CD4-positive, alpha-beta T cell treated with Interleukin-15 for 1 hour (primary cell): ENCODE data around the gene MYL12A.
"Not testable (repeated sequence)": the region's sequence is repeated elsewhere in the genome, so short reads cannot be mapped to it uniquely, and the experiment has no call there.

ENCODE experiments used
- DNase-seq: peaks from one replicate; pipeline ENCODE4 v3.0.0-alpha.2; 2020

Gene MYL12A

GRCh38 chr18:3256693-3257626 is 9.4 kb downstream of the MYL12A start:
- DNase-seq, result no peak

DNA sequence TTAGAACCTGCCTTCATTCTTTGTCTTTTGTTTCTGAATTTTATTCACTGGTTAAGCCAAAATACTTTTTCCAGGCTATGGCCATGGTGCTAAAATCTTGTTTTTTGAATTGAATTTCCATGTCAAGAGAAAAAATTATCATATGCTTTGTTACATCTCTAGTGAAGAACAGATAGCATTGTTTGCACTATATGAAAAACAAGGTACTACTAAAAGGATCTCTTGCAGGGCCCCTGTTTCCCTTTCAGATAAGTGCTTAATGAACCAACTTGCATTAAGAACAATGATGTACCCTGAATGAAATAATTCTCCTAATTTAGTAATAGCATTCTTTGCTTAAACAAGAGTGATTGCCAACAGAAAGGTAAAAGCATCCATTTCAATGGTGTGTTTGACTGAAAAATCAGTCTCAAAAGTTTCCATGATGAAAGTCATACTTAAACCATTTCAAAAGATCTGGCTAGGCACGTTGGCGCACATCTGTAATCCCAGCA is 10.1 kb downstream of the MYL12A start:
- DNase-seq, result no peak

DNA sequence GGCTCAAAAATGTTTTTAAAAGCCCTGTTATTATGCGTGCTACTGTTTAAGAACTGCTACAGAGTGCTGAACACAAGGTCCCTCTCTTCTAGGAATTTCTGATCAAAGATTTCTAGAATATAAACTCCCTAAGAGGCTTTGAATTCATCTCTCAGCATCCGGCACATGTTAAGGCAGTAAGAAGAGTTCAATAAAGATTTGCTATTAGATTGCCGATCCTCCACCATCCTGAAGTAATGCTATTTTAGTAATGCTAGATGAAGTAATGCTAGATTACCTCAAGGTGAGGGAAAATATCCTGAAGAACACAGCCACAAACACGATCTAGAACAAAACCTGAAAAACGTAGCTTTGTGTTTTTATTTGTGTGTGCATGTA is 13.4 kb downstream of the MYL12A start:
- DNase-seq, result no peak

- DNase-seq, result peak; percentile 87
Measured at GRCh38 chr18:3261373-3262233, 14.0 kb downstream of the MYL12A start, which contains the start of gene MYL12B. TSS of gene MYL12B (plus strand) at chr18:3262133. CDS start at chr18:3272899, 10,766 bp downstream.

DNA sequence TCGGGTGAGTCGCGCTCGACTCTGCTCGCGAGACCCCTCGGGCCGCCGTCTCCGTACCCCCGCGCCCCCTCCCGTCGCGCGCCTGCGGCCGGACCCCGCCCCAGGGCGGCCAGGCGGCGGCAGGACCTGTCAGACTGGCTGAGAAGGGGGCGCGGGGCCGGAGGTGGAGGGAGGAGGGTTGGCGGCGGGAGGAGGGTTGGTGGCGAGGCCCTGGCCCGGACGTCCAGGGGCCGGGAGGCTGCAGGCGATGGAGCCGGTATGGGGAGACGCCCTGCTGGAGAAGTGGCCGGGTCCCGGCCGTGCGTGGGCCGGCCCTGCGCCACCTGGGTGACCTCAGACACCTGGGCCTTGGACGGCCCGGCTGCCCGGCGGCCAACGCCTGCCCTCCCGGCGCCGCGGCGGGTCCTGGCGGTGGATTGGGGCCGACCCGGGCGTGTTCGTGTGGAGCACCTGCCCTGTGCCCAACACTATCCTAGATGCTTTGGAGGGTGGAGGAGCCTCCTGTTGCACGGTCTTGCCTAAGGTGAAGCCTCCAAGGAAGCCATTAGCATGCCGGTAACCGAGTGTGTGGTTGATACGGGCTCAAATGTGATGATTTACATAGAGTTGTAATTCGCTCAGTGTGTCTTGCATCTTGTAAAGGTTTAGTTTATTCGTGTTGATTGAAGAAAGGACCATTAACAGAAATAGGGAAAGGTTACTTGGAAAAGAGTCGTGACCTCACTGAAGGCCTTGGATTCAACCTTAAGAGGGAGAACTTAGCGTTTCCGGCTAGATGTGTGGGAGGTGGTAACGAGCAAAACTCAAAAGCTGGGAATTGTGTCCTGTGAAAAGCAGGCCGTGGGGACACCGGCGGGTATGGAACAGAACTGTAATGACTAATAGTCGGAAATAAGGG is 14.9 kb downstream of the MYL12A start:
- no peak for DNase-seq

DNA sequence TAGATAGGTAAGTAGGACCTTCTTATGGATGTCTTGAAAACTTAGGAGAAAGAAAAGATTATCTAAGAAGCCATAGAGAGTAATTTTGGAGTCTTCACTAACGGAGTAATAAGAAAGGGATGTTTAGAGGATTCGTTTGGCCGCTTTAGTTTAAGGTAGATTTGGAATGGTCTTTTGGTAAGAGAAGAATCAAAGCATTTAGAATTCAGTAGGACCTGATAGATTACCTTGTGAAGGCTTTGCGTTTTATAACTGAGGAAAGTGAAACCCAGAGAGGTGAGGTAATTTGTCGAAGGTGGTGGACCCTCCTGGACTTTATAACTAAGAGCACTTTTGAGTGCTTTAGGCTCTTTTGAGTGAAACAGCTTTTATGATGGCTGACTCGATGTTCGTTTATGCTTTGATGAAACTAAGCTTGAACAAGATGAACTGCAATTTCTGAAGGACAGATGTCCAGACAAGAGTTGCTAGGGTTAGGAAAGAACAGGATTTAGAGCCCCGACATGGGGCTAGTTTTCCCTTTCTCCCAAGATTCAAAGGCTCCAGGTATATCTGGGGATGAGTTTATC is 15.6 kb downstream of the MYL12A start:
- no peak for DNase-seq

DNA sequence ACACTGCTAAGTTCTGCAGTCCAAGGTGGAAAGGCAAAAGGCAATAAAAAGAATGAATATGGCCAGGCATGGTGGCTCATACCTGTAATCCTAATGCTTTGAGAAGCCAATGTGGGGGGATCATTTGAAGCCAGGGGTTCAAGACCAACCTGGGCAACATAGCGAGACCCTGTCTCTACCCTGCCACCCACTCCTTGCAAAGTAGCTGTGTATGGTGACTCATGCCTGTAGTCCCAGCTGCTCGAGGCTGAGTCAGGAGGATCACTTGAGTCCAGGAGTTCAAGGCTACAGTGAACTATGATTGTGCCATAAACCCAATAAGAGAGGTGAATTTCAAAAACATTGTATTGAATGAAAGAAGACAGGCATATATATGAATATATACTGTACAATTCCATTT is 16.8 kb downstream of the MYL12A start:
- DNase-seq, result no peak

- no peak for DNase-seq
Measured at GRCh38 chr18:3265564-3266033, 18.0 kb downstream of the MYL12A start.

GRCh38 chr18:3266062-3266608 is 18.5 kb downstream of the MYL12A start:
- no peak for DNase-seq

- DNase-seq, result no peak
Measured at GRCh38 chr18:3268306-3268705, 20.7 kb downstream of the MYL12A start.

DNA sequence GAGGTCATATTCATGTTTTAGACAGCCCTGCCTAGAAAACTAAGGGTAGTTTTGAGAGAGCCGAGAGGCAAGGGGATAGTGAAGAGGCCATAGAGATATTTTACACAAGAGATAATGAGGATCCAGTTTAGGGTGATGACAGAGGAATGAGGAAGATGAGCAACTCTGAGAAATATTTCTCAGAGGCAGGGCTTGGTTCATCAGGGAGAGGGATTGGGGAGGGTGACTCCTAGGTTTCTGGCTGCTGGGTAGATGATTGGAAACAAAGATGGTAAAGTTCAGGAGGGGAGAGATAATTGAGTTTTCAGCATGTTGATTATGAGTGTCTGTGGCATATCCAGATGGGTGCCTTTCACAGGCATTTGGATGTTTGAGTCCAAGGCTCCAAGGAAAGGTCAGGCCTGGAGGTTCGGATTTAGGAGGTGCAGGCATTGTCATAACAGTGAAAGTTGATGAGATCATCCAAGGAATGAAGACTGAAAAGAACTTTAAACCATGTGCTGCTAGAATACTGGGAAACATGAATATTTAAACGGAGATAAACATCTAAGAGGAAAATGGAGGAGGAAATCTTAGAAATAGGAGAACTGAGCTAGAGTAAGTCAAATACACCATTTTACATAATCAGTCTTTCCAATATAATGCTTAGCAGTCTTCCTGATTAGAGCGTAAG is 21.8 kb downstream of the MYL12A start:
- DNase-seq, result no peak

- no peak for DNase-seq
Measured at GRCh38 chr18:3269914-3270299, 22.3 kb downstream of the MYL12A start.

DNA sequence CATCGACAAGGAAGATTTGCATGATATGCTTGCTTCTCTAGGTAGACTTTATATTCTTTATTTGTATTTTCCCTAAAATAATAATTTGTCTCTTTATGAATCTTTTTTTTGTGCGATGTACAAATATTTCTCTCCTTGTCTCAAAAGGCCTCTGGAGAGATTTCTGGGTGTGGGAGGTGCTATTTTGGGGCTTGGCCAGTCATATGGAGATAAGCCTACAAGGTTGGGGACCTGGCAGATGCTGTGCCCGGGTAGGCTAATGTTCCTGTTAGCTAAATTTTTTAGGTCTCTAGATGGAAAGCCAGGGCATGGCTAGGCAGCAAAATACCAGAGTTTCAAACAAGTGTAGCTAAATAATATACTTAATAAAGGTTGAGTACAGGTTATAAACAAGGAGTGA is 25.4 kb downstream of the MYL12A start:
- no peak for DNase-seq

DNA sequence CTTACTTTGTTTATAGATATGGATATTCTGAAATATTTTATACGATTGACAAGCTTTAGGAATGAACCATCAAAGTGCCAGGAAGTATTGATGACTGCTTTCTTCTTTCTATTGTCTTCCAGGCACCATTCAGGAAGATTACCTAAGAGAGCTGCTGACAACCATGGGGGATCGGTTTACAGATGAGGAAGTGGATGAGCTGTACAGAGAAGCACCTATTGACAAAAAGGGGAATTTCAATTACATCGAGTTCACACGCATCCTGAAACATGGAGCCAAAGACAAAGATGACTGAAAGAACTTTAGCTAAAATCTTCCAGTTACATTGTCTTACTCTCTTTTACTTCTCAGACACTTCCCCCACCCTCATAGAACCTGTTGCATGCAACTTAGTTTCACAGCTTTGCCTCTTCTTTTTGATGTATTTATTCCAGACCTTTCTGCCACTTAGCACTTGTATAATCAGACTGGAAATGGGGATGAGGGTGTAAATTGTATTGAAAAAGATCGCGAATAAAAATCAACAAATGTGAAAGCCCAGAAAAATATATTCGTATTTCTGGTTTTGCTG is 30.1 kb downstream of the MYL12A start:
- DNase-seq, result not testable (repeated sequence)

GRCh38 chr18:3279201-3280185 is 31.9 kb downstream of the MYL12A start:
- DNase-seq, result no peak

- no peak for DNase-seq
Measured at GRCh38 chr18:3281456-3282400, 34.1 kb downstream of the MYL12A start.

GRCh38 chr18:3283253-3283863 is 35.8 kb downstream of the MYL12A start:
- no peak for DNase-seq

GRCh38 chr18:3283908-3284307 is 36.3 kb downstream of the MYL12A start:
- no peak for DNase-seq
